AG10803 (cell line): ENCODE measurements around the gene SSH3.
A peak's percentile ranks its signal among the peaks of the same experiment; 100 is the strongest.

Experiments used
- DNase-seq: peaks from one replicate; pipeline ENCODE4 v3.0.0; 2010; ENCODE audit warnings: low read depth
- H3K4me3 ChIP-seq: 2 replicates; pipeline ENCODE4 v1.5.1; 2011; ENCODE audit warnings: mild to moderate bottlenecking, low read length, control low read depth
- CTCF ChIP-seq: conservative IDR thresholded peaks from 2 replicates; pipeline ENCODE4 v1.5.1; 2011; ENCODE audit warnings: mild to moderate bottlenecking, low read length, control low read depth, inconsistent platforms

SSH3 gene

GRCh38 chr11:67283481-67283963 is 19.8 kb upstream of the SSH3 start:
- no peak for DNase-seq
- H3K4me3 ChIP-seq: no peak overlapping the region

GRCh38 chr11:67284811-67285540 is 18.4 kb upstream of the SSH3 start:
- no peak overlapping the region for H3K4me3 ChIP-seq
- TF ChIP-seq CTCF: no peak
- no peak for DNase-seq

More at GRCh38 chr11:67283481-67283963, 19.8 kb upstream of the SSH3 start:
- TF ChIP-seq CTCF: no peak

DNA sequence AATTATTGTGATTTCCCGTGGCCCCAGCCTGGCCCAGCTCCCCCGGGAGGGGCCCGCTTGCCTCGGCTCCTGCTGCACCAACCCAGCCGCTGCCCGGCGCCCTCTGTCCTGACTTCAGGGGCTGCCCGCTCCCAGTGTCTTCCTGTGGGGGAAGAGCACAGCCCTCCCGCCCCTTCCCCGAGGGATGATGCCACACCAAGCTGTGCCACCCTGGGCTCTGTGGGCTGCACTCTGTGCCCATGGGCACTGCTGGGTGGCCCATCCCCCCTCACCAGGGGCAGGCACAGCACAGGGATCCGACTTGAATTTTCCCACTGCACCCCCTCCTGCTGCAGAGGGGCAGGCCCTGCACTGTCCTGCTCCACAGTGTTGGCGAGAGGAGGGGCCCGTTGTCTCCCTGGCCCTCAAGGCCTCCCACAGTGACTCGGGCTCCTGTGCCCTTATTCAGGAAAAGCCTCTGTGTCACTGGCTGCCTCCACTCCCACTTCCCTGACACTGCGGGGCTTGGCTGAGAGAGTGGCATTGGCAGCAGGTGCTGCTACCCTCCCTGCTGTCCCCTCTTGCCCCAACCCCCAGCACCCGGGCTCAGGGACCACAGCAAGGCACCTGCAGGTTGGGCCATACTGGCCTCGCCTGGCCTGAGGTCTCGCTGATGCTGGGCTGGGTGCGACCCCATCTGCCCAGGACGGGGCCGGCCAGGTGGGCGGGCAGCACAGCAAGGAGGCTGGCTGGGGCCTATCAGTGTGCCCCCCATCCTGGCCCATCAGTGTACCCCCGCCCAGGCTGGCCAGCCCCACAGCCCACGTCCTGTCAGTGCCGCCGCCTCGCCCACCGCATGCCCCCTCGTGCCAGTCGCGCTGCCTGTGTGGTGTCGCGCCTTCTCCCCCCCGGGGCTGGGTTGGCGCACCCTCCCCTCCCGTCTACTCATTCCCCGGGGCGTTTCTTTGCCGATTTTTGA is 17.5 kb upstream of the SSH3 start:
- DNase-seq: no peak
- no peak for TF ChIP-seq CTCF
- H3K4me3 ChIP-seq: no peak overlapping the region

DNA sequence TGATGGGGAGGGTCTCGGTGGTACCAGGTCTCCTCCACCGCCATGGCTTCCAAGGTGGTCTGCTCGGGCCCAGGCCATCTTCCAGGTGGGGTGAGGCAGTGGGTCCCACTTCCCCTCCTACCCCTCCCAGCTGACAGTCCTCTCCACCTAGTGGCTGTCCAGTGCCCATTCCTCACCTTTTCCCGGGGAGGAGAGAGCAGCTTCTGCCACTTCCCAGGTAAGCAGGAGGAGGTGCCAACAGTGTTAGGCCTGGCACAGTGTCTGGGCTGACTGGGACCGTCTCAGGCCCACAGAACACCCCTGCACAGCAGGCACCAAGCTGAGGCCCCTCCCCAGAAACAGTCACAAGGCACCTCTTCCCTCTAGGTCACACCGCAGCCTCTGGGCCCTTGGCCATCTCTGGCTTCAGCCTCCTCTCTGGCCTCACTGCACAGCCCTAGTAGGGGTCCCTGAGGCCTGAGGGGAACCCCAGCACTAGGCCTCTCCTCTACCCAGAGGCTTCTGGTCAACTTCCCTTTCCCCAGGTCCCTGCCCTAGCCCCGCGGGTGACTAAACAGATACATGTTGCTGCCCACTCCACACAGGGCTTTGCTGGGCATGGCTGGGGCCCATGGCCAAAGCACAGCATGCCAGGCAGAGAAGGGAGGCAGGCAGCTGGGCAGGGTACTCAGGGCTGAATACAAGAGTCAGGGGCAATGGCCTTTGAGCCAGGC is 16.6 kb upstream of the SSH3 start:
- no peak overlapping the region for H3K4me3 ChIP-seq
- DNase-seq: no peak
- no peak for TF ChIP-seq CTCF

- DNase-seq: no peak
- no peak for TF ChIP-seq CTCF
- peak overlapping the region; percentile 79 for H3K4me3 ChIP-seq
Observed at GRCh38 chr11:67287355-67288197, 15.8 kb upstream of the SSH3 start.

- TF ChIP-seq CTCF: no peak
- H3K4me3 ChIP-seq: peak overlapping the region; percentile 79
- no peak for DNase-seq
Observed at GRCh38 chr11:67288198-67288451, 15.2 kb upstream of the SSH3 start.
